Spleen (tissue), 13 donors: ENCODE data around the gene EGFLAM. TPM values are rescaled to one million over a fixed set of nuclear protein-coding genes. Genes with fewer than 3 reads are reported as not detected.
A peak's percentile ranks its signal among the peaks of the same experiment; 100 is the strongest.

Experiments used
- DNase-seq: peaks from one replicate; pipeline ENCODE4 v3.0.0-alpha.2; 2020
- H3K27ac ChIP-seq, 8 donors: fragments of 200-600 bp; sonication (generic) in 7 of 8; 1 replicate in 4 of 8; 2 replicates in 4 of 8; pipeline versions ENCODE4 v1.5.0 to v1.8.0; 2016 to 2021; ENCODE audit warnings: inconsistent platforms in 4 of 8, mild to moderate bottlenecking in 4 of 8, moderate library complexity in 1 of 8
- H3K27me3 ChIP-seq, 7 donors: fragments of 200-600 bp; sonication (generic) in 6 of 7; replicated peaks in 1 of 7; 1 replicate in 4 of 7; 2 replicates in 3 of 7; pipeline versions ENCODE4 v1.5.0 to v1.8.0; 2016 to 2021; ENCODE audit warnings: inconsistent platforms in 3 of 7, mild to moderate bottlenecking in 1 of 7
- H3K36me3 ChIP-seq, 6 donors: fragments of 200-600 bp; sonication (generic) in 5 of 6; 1 replicate in 4 of 6; 2 replicates in 2 of 6; pipeline versions ENCODE4 v1.5.0 to v1.8.0; 2016 to 2021; ENCODE audit warnings: inconsistent platforms in 2 of 6
- H3K4me1 ChIP-seq, 6 donors: fragments of 200-600 bp; sonication (generic) in 5 of 6; 1 replicate in 3 of 6; 2 replicates in 3 of 6; pipeline versions ENCODE4 v1.5.0 to v1.8.0; 2016 to 2021; ENCODE audit warnings: inconsistent platforms in 3 of 6
- H3K4me3 ChIP-seq, 8 donors: fragments of 200-600 bp; sonication (generic) in 7 of 8; 1 replicate in 4 of 8; 2 replicates in 4 of 8; pipeline versions ENCODE4 v1.5.0 to v1.8.0; 2016 to 2021; ENCODE audit warnings: inconsistent platforms in 4 of 8, mild to moderate bottlenecking in 4 of 8, moderate library complexity in 2 of 8
- H3K9me3 ChIP-seq, 8 donors: fragments of 200-600 bp; sonication (generic) in 7 of 8; 1 replicate in 4 of 8; 2 replicates in 4 of 8; pipeline versions ENCODE4 v1.5.0 to v1.8.0; 2016 to 2021; ENCODE audit warnings: inconsistent platforms in 4 of 8
- CTCF ChIP-seq, 11 experiments: fragments of 200-600 bp in 7 of 11; fragments of 450-650 bp in 4 of 11; sonication (generic) in 4 of 11; IDR thresholded peaks in 8 of 11; conservative IDR thresholded peaks in 3 of 11; 1 replicate in 7 of 11; 2 replicates in 4 of 11; pipeline versions ENCODE4 v1.4.0 to v1.8.0; 2016 to 2021; ENCODE audit warnings: antibody characterized with exemption in 11 of 11, inconsistent platforms in 4 of 11, mild to moderate bottlenecking in 1 of 11
- POLR2A ChIP-seq, 3 donors: fragments of 450-650 bp; IDR thresholded peaks; one replicate each; pipeline ENCODE4 v1.5.1; 2017; ENCODE audit warnings: antibody characterized with exemption in 3 of 3, mild to moderate bottlenecking in 1 of 3
- POLR2AphosphoS5 ChIP-seq, 3 donors: sonication (generic); formaldehyde crosslinking; IDR thresholded peaks; one replicate each; pipeline ENCODE4 v1.5.1; 2017; ENCODE audit warnings: antibody characterized with exemption in 3 of 3
- WGBS, 5 donors: extraction: QIAGEN DNeasy Blood & Tissue Kit in 3 of 5; methylation state at CpG; one replicate each; pipeline versions ENCODE4 v1.1.5 to v1.1.7; 2013 to 2018; 5-methylcytosine and 5-hydroxymethylcytosine counted together
- intact Hi-C: fragments of 100-400 bp; cut with DNase I; formaldehyde crosslinking; loops from one replicate; pipeline ENCODE4 v1.15.0; 2023; ENCODE audit warnings: low total_unique reads
- long read RNA-seq, 2 donors: transcript quantifications; one replicate each; lab custom pipeline, GENCODE V29; 2026
- polyA plus RNA-seq, 3 donors: library from polyadenylated mRNA; stranded (reverse); fragments of 200-250 nt; gene quantifications; one replicate each; pipeline ENCODE4 v1.2.1, GENCODE V29; 2013
- total RNA-seq, 7 donors: library from RNA; depleted of rRNA in 3 of 7; stranded (reverse); fragments of >200 nt in 3 of 7; fragmentation: NEBNext Ultra II Directional in 4 of 7; extraction: Animal tissue kit (Norgen Biotek cat#: 25700) in 4 of 7; gene quantifications; one replicate each; pipeline versions ENCODE4 v1.1.0 to v1.2.1, GENCODE V29; 2016 to 2021
- donor health status: healthy with polysubstance abuse.
- donor health status: DM: no; HTN: no; CAD: no; lungs with moderate emphysema.
- donor health status: DM: no; HTN: no; CAD: no.
- donor health status: Bipolar disorder and iron deficiency.
- donor health status: healthy.
- donor health status: DM: no; HTN: no; CAD: no.
- donor health status: DM: yes; HTN: yes; CAD: no.

The EGFLAM gene
- 10 to 100 TPM in 6 of 7 donors, 1 to 10 TPM in 1; 9.6 to 16.8 (median 13.0) TPM for total RNA-seq
- polyA plus RNA-seq, result 1 to 10 TPM; 6.0 to 7.4 (median 7.4) TPM
- long read RNA-seq, donor 1, transcript EGFLAM-205 (6 exons, 1,299 nt), result major isoform, 17 of 19 reads
- long read RNA-seq, donor 1, partial matches to known transcripts, result 0 of 19 reads
- long read RNA-seq, donor 1, other reads (novel, unspliced or antisense), result 0 of 19 reads
- long read RNA-seq, donor 2, partial matches to known transcripts, result 0 of 5 reads
- long read RNA-seq, donor 2, other reads (novel, unspliced or antisense), result 0 of 5 reads

- Histone ChIP-seq H3K4me1 (peaks cover 0 to 22% (median 17%) of the 10 kb centered on the region in 6 donors), H3K27me3 (peaks cover 0 to 78% (median 29%) of the 10 kb centered on the region in 7 donors), H3K36me3 (no peaks in the 10 kb centered on the region), H3K4me3 (peak within 1 kb of the TSS; percentile 14 to 66 (median 34)), H3K27ac (no peak within 1 kb of the TSS), H3K9me3 (peaks cover 0 to 5% (median 0%) of the 10 kb centered on the region in 8 donors)
- no peak for DNase-seq
- TF ChIP-seq POLR2AphosphoS5 (IDR thresholded peaks at IDR 0.05) (no peak), POLR2A (IDR thresholded peaks at IDR 0.05) (no peak), CTCF (IDR thresholded peaks at IDR 0.05 in 8 of 11, conservative IDR thresholded peaks at IDR 0.05 in 3 of 11) (no peak)
- WGBS, 5 donors, result 1 to 3% (median 2%) methylated on average over 27 to 73 of the region's 73 CpGs
- intact Hi-C loops, result no loop called here
Measured at GRCh38 chr5:38258319-38259061, at the start of gene EGFLAM. Gene EGFLAM (plus strand): TSS chr5:38258559. CDS start chr5:38258755, 196 bp downstream.

DNA sequence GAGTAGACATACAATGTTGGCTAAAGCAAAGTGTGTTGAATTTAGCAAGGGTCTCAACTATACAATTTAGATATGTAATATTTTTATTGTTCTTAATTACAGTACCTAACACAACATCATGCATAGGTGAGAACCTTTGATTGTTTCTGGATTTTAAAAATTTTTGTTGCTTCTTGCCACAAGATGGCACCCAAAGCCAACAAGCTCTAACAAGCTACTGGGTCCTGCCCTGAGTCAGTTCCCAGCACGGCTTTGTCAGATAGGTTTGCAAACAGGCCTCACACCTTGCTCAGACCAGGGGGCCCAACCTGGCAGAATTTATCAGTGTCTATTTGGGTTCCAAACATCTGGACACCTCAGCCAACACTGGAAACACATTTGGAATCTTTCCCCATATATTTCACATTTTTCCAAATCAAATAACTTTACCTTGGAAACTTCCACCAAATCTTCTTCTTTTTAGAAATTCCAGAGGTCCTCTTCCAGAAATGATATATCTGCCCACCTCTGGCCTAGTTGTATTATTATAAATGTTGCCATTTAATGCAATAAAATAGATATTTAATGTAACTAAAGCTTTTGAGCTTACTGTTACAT, 49.5 kb upstream of the EGFLAM start:
- WGBS, 5 donors, result 11 to 38% (median 22%) methylated on average over 1 of the region's 1 CpG
- Histone ChIP-seq H3K36me3 (no peaks in the 10 kb centered on the region), H3K27me3 (peaks cover 0 to 8% (median 0%) of the 10 kb centered on the region in 7 donors), H3K4me3 (no peak overlapping the region), H3K4me1 (no peaks in the 10 kb centered on the region), H3K9me3 (peaks cover 0 to 7% (median 0%) of the 10 kb centered on the region in 8 donors), H3K27ac (no peak overlapping the region)
- no peak for DNase-seq
- intact Hi-C loops, result no loop called here
- peak in 2 of 11 experiments; percentile 13 to 15 for TF ChIP-seq CTCF (IDR thresholded peaks at IDR 0.05 in 8 of 11, conservative IDR thresholded peaks at IDR 0.05 in 3 of 11)
- TF ChIP-seq POLR2AphosphoS5 (IDR thresholded peaks at IDR 0.05), result no peak

DNA sequence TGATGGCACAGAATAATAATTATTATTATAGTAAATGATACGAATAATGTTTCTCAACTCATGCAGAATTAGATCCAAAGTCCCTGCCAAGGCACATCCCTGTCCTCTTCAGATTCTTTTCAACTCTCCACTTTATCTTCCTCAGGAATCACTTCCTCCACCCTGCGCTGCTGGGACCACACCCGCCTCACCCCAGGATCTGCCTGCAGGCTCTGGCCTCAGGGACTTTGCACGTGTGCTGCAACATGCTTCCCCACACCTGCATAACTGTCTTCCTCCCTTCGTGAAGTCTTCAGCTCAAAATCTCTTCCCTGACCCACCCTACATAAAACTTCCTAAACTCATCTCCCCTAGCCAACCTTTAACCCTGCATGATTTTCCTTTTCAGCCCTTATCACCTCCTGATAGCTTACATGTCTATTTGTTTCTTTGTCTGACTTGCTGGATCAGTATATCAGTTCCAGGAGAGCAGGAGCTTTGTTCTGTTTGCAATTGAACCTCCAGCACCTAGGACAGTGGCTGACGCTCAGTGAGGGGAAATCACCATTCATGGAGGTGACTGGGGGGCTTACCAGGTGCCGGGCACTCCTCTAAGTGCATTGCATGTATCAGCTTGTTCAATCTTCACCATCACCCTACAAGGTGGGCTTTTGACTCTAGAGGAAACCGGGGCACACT, 47.5 kb upstream of the EGFLAM start:
- WGBS, 5 donors, result 66 to 76% (median 71%) methylated on average over 8 of the region's 8 CpGs
- H3K9me3 ChIP-seq, result peaks cover 0 to 7% (median 0%) of the 10 kb centered on the region in 8 donors
- no peak overlapping the region for H3K4me3 ChIP-seq
- intact Hi-C loops, result no loop called here
- peaks cover 0 to 8% (median 0%) of the 10 kb centered on the region in 7 donors for H3K27me3 ChIP-seq
- TF ChIP-seq CTCF (IDR thresholded peaks at IDR 0.05 in 8 of 11, conservative IDR thresholded peaks at IDR 0.05 in 3 of 11) (no peak), POLR2AphosphoS5 (IDR thresholded peaks at IDR 0.05) (no peak), POLR2A (IDR thresholded peaks at IDR 0.05) (no peak)
- H3K27ac ChIP-seq, result no peak overlapping the region
- H3K36me3 ChIP-seq, result no peaks in the 10 kb centered on the region
- DNase-seq, result no peak
- no peaks in the 10 kb centered on the region for H3K4me1 ChIP-seq
